ENCODE measurements around the gene TTC28.
"Not testable (repeated sequence)": the region's sequence is repeated elsewhere in the genome, so short reads cannot be mapped to it uniquely, and the experiment has no call there.

The TTC28 gene

GRCh38 chr22:28183078-28183860 is 496.4 kb downstream of the TTC28 start:
- DNase-seq (ENCODE audit: low read depth): no peak

GRCh38 chr22:28180804-28181731 is 498.6 kb downstream of the TTC28 start:
- no peak for DNase-seq (ENCODE audit: low read depth)

GRCh38 chr22:28179392-28179791 is 500.2 kb downstream of the TTC28 start:
- DNase-seq (ENCODE audit: low read depth): no peak

- DNase-seq (ENCODE audit: low read depth): no peak
Measured at GRCh38 chr22:28175730-28176492, 503.7 kb downstream of the TTC28 start.

- no peak for DNase-seq (ENCODE audit: low read depth)
Measured at GRCh38 chr22:28174509-28174908, 505.1 kb downstream of the TTC28 start.

- DNase-seq (ENCODE audit: low read depth): no peak
Measured at GRCh38 chr22:28172892-28173670, 506.6 kb downstream of the TTC28 start.

- no peak for DNase-seq (ENCODE audit: low read depth)
Measured at GRCh38 chr22:28171712-28172111, 507.9 kb downstream of the TTC28 start.

GRCh38 chr22:28171115-28171514 is 508.5 kb downstream of the TTC28 start:
- DNase-seq (ENCODE audit: low read depth): no peak

- DNase-seq (ENCODE audit: low read depth): not testable (repeated sequence)
Measured at GRCh38 chr22:28169314-28169713, 510.3 kb downstream of the TTC28 start.

- no peak for DNase-seq (ENCODE audit: low read depth)
Measured at GRCh38 chr22:28155808-28156207, 523.8 kb downstream of the TTC28 start.

GRCh38 chr22:28154861-28155260 is 524.8 kb downstream of the TTC28 start:
- DNase-seq (ENCODE audit: low read depth): no peak

- DNase-seq (ENCODE audit: low read depth): no peak
Measured at GRCh38 chr22:28151151-28151816, 528.4 kb downstream of the TTC28 start.

- no peak for DNase-seq (ENCODE audit: low read depth)
Measured at GRCh38 chr22:28148816-28149465, 530.7 kb downstream of the TTC28 start.

- no peak for DNase-seq (ENCODE audit: low read depth)
Measured at GRCh38 chr22:28147401-28147800, 532.2 kb downstream of the TTC28 start.

- no peak for DNase-seq (ENCODE audit: low read depth)
Measured at GRCh38 chr22:28146401-28147314, 533.0 kb downstream of the TTC28 start.

- no peak for DNase-seq (ENCODE audit: low read depth)
Measured at GRCh38 chr22:28143961-28144745, 535.5 kb downstream of the TTC28 start.

GRCh38 chr22:28143241-28143865 is 536.3 kb downstream of the TTC28 start:
- DNase-seq (ENCODE audit: low read depth): no peak

GRCh38 chr22:28142361-28142961 is 537.2 kb downstream of the TTC28 start:
- no peak for DNase-seq (ENCODE audit: low read depth)
